KMS-11 (cell line): Measurements from ENCODE around the gene CEP63.
"Not testable (repeated sequence)": the region's sequence is repeated elsewhere in the genome, so short reads cannot be mapped to it uniquely, and the experiment has no call there.

Source experiments
- H2AFZ ChIP-seq: fragments of 200-600 bp; sonication (generic); 2 replicates; pipeline ENCODE4 v1.6.1; 2016; ENCODE audit warnings: antibody characterized with exemption, mixed run types, low read depth
- H3K27ac ChIP-seq: fragments of 200-600 bp; sonication (generic); 2 replicates; pipeline ENCODE4 v1.6.1; 2016; ENCODE audit warnings: mild to moderate bottlenecking, mixed run types
- H3K27me3 ChIP-seq: fragments of 200-600 bp; sonication (generic); 2 replicates; pipeline ENCODE4 v1.6.1; 2017; ENCODE audit warnings: mild to moderate bottlenecking, low read depth, mixed run types, moderate library complexity; ENCODE audit not compliant: insufficient read depth
- H3K36me3 ChIP-seq: fragments of 200-600 bp; sonication (generic); 2 replicates; pipeline ENCODE4 v1.6.1; 2017; ENCODE audit warnings: mild to moderate bottlenecking, mixed run types; ENCODE audit not compliant: insufficient read depth
- H3K4me1 ChIP-seq: fragments of 200-600 bp; sonication (generic); 2 replicates; pipeline ENCODE4 v1.6.1; 2016; ENCODE audit warnings: mild to moderate bottlenecking, low read depth, mixed run types; ENCODE audit not compliant: poor library complexity, severe bottlenecking
- H3K4me2 ChIP-seq: fragments of 200-600 bp; sonication (generic); 2 replicates; pipeline ENCODE4 v1.7.0; 2016; ENCODE audit warnings: mild to moderate bottlenecking, mixed run types
- H3K4me3 ChIP-seq: fragments of 200-600 bp; sonication (generic); IDR thresholded peaks from 2 replicates; pipeline ENCODE4 v1.6.1; 2017; ENCODE audit warnings: low read depth, low read length, mixed read lengths; ENCODE audit not compliant: insufficient read depth
- H3K79me2 ChIP-seq: fragments of 200-600 bp; sonication (generic); 2 replicates; pipeline ENCODE4 v1.6.1; 2016; ENCODE audit warnings: low read depth, mixed run types; ENCODE audit not compliant: insufficient read depth
- H3K9ac ChIP-seq: fragments of 200-600 bp; sonication (generic); 2 replicates; pipeline ENCODE4 v1.6.1; 2016; ENCODE audit warnings: mild to moderate bottlenecking, mixed run types
- H4K20me1 ChIP-seq: fragments of 200-600 bp; sonication (generic); 2 replicates; pipeline ENCODE4 v1.6.1; 2016; ENCODE audit warnings: mild to moderate bottlenecking, mixed run types; ENCODE audit not compliant: insufficient read depth
- CTCF ChIP-seq: fragments of 200-600 bp; sonication (generic); conservative IDR thresholded peaks from 2 replicates; pipeline ENCODE4 v1.6.1; 2017; ENCODE audit warnings: low read depth, mild to moderate bottlenecking, antibody characterized with exemption, low read length, moderate library complexity, mixed read lengths

The CEP63 gene

GRCh38 chr3:134568790-134569189, 82.9 kb downstream of the CEP63 start:
- Histone ChIP-seq H3K27ac (no peak overlapping the region), H3K4me2 (no peak overlapping the region), H2AFZ (no peak overlapping the region), H4K20me1 (no peaks in the 10 kb centered on the region), H3K4me1 (no peaks in the 10 kb centered on the region), H3K27me3 (no peaks in the 10 kb centered on the region), H3K79me2 (no peaks in the 10 kb centered on the region), H3K36me3 (no peaks in the 10 kb centered on the region), H3K9ac (no peak overlapping the region), H3K4me3 (no peak overlapping the region)
- no peak for TF ChIP-seq CTCF

- not testable (repeated sequence) for H3K4me2 ChIP-seq, H3K36me3 ChIP-seq, H3K27me3 ChIP-seq, H4K20me1 ChIP-seq, H3K4me1 ChIP-seq, H2AFZ ChIP-seq, H3K79me2 ChIP-seq, H3K27ac ChIP-seq, H3K4me3 ChIP-seq, H3K9ac ChIP-seq
Observed at GRCh38 chr3:134569899-134570298, 84.0 kb downstream of the CEP63 start.

- Histone ChIP-seq H2AFZ (no peak overlapping the region), H3K27me3 (no peaks in the 10 kb centered on the region), H3K9ac (no peak overlapping the region), H3K36me3 (no peaks in the 10 kb centered on the region), H3K27ac (no peak overlapping the region), H4K20me1 (no peaks in the 10 kb centered on the region), H3K4me1 (no peaks in the 10 kb centered on the region), H3K4me3 (no peak overlapping the region), H3K79me2 (no peaks in the 10 kb centered on the region), H3K4me2 (no peak overlapping the region)
- no peak for TF ChIP-seq CTCF
Observed at GRCh38 chr3:134576426-134576825, 90.6 kb downstream of the CEP63 start.

- Histone ChIP-seq H3K27ac (no peak overlapping the region), H2AFZ (no peak overlapping the region), H3K9ac (no peak overlapping the region), H3K36me3 (no peaks in the 10 kb centered on the region), H3K4me2 (no peak overlapping the region), H3K4me3 (no peak overlapping the region), H4K20me1 (no peaks in the 10 kb centered on the region), H3K27me3 (no peaks in the 10 kb centered on the region), H3K79me2 (no peaks in the 10 kb centered on the region), H3K4me1 (no peaks in the 10 kb centered on the region)
- TF ChIP-seq CTCF = no peak
Observed at GRCh38 chr3:134576831-134577230, 91.0 kb downstream of the CEP63 start.

GRCh38 chr3:134579141-134579665, 93.3 kb downstream of the CEP63 start:
- Histone ChIP-seq H3K27me3 (no peaks in the 10 kb centered on the region), H3K36me3 (no peaks in the 10 kb centered on the region), H3K9ac (no peak overlapping the region), H4K20me1 (no peaks in the 10 kb centered on the region), H3K4me3 (no peak overlapping the region), H3K4me2 (no peak overlapping the region), H3K4me1 (no peaks in the 10 kb centered on the region), H2AFZ (no peak overlapping the region), H3K27ac (no peak overlapping the region), H3K79me2 (no peaks in the 10 kb centered on the region)
- TF ChIP-seq CTCF = no peak
